ENCODE data around the gene FDXR. TPM values are rescaled to one million over a fixed set of nuclear protein-coding genes. Genes with fewer than 3 reads are reported as not detected.

Gene FDXR
- total RNA-seq, 1 donor from 2014 or later = 34.2 TPM

DNA sequence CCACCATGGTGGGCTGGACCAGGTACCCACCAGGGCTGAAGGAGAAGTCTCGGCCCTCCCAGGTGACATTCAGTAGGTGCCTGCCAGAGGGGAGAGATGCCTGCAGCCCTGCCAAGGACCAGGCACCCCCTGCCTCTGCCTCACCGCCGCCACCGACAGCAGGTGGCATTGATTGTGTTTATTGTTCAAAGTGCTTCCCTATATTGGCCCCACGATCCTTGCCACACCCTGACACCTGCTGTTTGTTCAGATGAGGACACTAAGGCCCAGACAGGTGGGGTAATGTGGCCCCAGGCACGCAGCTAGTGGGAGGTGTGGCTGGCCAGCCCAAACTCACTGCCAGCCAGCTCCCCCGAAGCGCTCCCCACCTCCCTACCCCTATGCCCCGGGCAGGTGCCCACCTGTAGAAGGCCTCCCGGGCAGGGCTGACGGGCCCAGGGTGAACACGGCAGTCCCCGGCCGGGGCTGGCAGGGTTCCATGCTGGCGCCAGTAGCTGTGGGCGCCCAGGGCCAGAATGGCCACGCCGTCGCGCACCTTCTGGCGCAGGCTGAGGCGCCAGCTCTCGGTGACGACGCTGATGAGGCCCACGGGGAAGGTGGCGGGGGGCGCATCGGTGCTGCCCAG is 21.1 kb downstream of the FDXR start:
- Mint-ChIP-seq H3K4me3 (ENCODE audit: unreplicated experiment) (no peak overlapping the region), H3K36me3 (ENCODE audit: low read depth, unreplicated experiment) (peaks cover 4% of the 10 kb centered on the region), H3K27ac (ENCODE audit: unreplicated experiment) (no peak overlapping the region), H3K9me3 (ENCODE audit: unreplicated experiment) (peaks cover 5% of the 10 kb centered on the region), H3K4me1 (ENCODE audit: low read depth, unreplicated experiment) (peaks cover 2% of the 10 kb centered on the region), H3K27me3 (ENCODE audit: low read depth, unreplicated experiment) (peaks cover 74% of the 10 kb centered on the region)
- FAIRE-seq (no peak), DNase-seq (ENCODE audit: low read depth) (no peak)
- no peak for TF ChIP-seq EZH2 (IDR thresholded peaks at IDR 0.05; ENCODE audit: insufficient read depth, low read length)
- TF ChIP-seq, protein P1, sequence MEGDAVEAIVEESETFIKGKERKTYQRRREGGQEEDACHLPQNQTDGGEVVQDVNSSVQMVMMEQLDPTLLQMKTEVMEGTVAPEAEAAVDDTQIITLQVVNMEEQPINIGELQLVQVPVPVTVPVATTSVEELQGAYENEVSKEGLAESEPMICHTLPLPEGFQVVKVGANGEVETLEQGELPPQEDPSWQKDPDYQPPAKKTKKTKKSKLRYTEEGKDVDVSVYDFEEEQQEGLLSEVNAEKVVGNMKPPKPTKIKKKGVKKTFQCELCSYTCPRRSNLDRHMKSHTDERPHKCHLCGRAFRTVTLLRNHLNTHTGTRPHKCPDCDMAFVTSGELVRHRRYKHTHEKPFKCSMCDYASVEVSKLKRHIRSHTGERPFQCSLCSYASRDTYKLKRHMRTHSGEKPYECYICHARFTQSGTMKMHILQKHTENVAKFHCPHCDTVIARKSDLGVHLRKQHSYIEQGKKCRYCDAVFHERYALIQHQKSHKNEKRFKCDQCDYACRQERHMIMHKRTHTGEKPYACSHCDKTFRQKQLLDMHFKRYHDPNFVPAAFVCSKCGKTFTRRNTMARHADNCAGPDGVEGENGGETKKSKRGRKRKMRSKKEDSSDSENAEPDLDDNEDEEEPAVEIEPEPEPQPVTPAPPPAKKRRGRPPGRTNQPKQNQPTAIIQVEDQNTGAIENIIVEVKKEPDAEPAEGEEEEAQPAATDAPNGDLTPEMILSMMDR (IDR thresholded peaks at IDR 0.05; ENCODE audit: insufficient read depth, low read depth, low read length) = no peak
- no peak overlapping the region for H2AFZ ChIP-seq (ENCODE audit: low read depth, low read length)
- no peak overlapping the region for H3K4me3 ChIP-seq (ENCODE audit: insufficient read depth, low read depth, low read length)
- no peaks in the 10 kb centered on the region for H3K4me1 ChIP-seq (ENCODE audit: insufficient read depth, low read length)
- H3K9me3 ChIP-seq (ENCODE audit: insufficient read depth, low read depth, low read length) = peaks cover 3% of the 10 kb centered on the region
- no peak overlapping the region for H3K9ac ChIP-seq (ENCODE audit: low read length)
- no peak overlapping the region for H3K27ac ChIP-seq (ENCODE audit: low read depth, low read length)
- peaks cover 40% of the 10 kb centered on the region for H3K27me3 ChIP-seq (ENCODE audit: insufficient read depth, low read length)
- H3K4me2 ChIP-seq (ENCODE audit: low read length) = no peak overlapping the region
- no peaks in the 10 kb centered on the region for H3K79me2 ChIP-seq (ENCODE audit: insufficient read depth, low read length)
- no peaks in the 10 kb centered on the region for H3K36me3 ChIP-seq (ENCODE audit: insufficient read depth, low read length)
- no peaks in the 10 kb centered on the region for H4K20me1 ChIP-seq (ENCODE audit: insufficient read depth, low read length)

DNA sequence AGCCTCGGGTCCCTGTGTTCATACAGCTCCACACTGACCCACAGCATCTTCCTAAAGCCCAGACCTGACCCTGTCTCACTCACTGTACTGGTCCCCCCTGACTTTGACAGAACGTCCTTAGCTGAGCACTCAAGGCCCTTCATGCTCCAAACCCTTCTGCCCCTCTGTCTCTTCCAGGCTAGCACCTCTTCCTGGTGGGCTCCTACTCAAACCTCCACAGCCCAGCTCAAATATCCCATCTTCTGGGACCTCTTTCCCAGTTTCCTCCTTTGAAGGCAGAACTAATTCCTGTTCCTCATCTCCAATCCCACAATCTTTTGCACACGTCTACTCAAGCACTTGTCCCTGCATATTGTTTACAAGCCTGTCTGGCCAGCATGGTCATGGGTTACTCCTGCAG is 21.9 kb downstream of the FDXR start:
- DNase-seq (ENCODE audit: low read depth) (no peak), FAIRE-seq (no peak)
- Histone ChIP-seq H3K9ac (ENCODE audit: low read length) (no peak overlapping the region), H3K9me3 (ENCODE audit: insufficient read depth, low read depth, low read length) (peaks cover 3% of the 10 kb centered on the region), H3K4me1 (ENCODE audit: insufficient read depth, low read length) (no peaks in the 10 kb centered on the region), H3K4me2 (ENCODE audit: low read length) (no peak overlapping the region), H2AFZ (ENCODE audit: low read depth, low read length) (no peak overlapping the region), H4K20me1 (ENCODE audit: insufficient read depth, low read length) (no peaks in the 10 kb centered on the region), H3K27me3 (ENCODE audit: insufficient read depth, low read length) (peaks cover 36% of the 10 kb centered on the region), H3K79me2 (ENCODE audit: insufficient read depth, low read length) (no peaks in the 10 kb centered on the region), H3K27ac (ENCODE audit: low read depth, low read length) (no peak overlapping the region), H3K4me3 (ENCODE audit: insufficient read depth, low read depth, low read length) (no peak overlapping the region), H3K36me3 (ENCODE audit: insufficient read depth, low read length) (no peaks in the 10 kb centered on the region)
- TF ChIP-seq, protein P1 (IDR thresholded peaks at IDR 0.05; ENCODE audit: insufficient read depth, low read depth, low read length) = no peak
- TF ChIP-seq EZH2 (IDR thresholded peaks at IDR 0.05; ENCODE audit: insufficient read depth, low read length) = no peak
- Mint-ChIP-seq H3K4me3 (ENCODE audit: unreplicated experiment) (no peak overlapping the region), H3K36me3 (ENCODE audit: low read depth, unreplicated experiment) (peaks cover 4% of the 10 kb centered on the region), H3K27ac (ENCODE audit: unreplicated experiment) (no peak overlapping the region), H3K9me3 (ENCODE audit: unreplicated experiment) (peaks cover 3% of the 10 kb centered on the region), H3K27me3 (ENCODE audit: low read depth, unreplicated experiment) (peaks cover 71% of the 10 kb centered on the region), H3K4me1 (ENCODE audit: low read depth, unreplicated experiment) (peaks cover under 1% of the 10 kb centered on the region)

DNA sequence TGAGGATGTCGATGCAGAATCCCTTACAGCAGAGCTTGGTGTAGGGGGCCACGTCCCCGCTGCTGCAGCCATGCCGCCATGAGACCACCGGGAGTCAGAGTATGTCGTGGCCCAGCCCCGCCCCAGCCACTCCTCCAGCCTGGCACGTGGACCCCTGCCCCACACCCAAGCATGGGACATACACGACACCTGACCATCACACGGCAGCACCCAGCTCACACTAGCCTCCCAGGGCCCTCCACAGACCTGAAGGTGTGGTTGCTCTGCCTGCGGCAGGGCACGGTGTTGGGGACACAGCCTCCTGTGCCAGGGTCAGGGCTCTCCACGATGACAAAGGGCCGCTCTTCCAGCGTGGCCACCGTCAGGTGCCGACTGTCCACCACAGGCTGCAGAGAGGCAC is 22.5 kb downstream of the FDXR start:
- Histone ChIP-seq H3K4me1 (ENCODE audit: insufficient read depth, low read length) (no peaks in the 10 kb centered on the region), H3K27ac (ENCODE audit: low read depth, low read length) (no peak overlapping the region), H3K4me2 (ENCODE audit: low read length) (no peak overlapping the region), H3K79me2 (ENCODE audit: insufficient read depth, low read length) (no peaks in the 10 kb centered on the region), H4K20me1 (ENCODE audit: insufficient read depth, low read length) (no peaks in the 10 kb centered on the region), H3K36me3 (ENCODE audit: insufficient read depth, low read length) (no peaks in the 10 kb centered on the region), H3K27me3 (ENCODE audit: insufficient read depth, low read length) (peaks cover 35% of the 10 kb centered on the region), H3K9ac (ENCODE audit: low read length) (no peak overlapping the region), H3K4me3 (ENCODE audit: insufficient read depth, low read depth, low read length) (no peak overlapping the region), H2AFZ (ENCODE audit: low read depth, low read length) (no peak overlapping the region), H3K9me3 (ENCODE audit: insufficient read depth, low read depth, low read length) (peaks cover 3% of the 10 kb centered on the region)
- Mint-ChIP-seq H3K27ac (ENCODE audit: unreplicated experiment) (no peak overlapping the region), H3K36me3 (ENCODE audit: low read depth, unreplicated experiment) (peaks cover 4% of the 10 kb centered on the region), H3K4me1 (ENCODE audit: low read depth, unreplicated experiment) (no peaks in the 10 kb centered on the region), H3K27me3 (ENCODE audit: low read depth, unreplicated experiment) (peaks cover 71% of the 10 kb centered on the region), H3K4me3 (ENCODE audit: unreplicated experiment) (no peak overlapping the region), H3K9me3 (ENCODE audit: unreplicated experiment) (peaks cover 2% of the 10 kb centered on the region)
- FAIRE-seq = no peak
- DNase-seq (ENCODE audit: low read depth) = no peak
- TF ChIP-seq EZH2 (IDR thresholded peaks at IDR 0.05; ENCODE audit: insufficient read depth, low read length) = no peak
- TF ChIP-seq, protein P1 (IDR thresholded peaks at IDR 0.05; ENCODE audit: insufficient read depth, low read depth, low read length) = no peak

All from astrocyte (in vitro differentiated cells and primary cell).